Uterus (tissue), 4 donors: ENCODE data around the gene NMT2. TPM values are rescaled to one million over a fixed set of nuclear protein-coding genes. Genes with fewer than 3 reads are reported as not detected.

Experiments used
- DNase-seq, 2 donors: peaks; one replicate each; pipeline ENCODE4 v3.0.0-alpha.2; 2019 to 2020
- H3K27ac ChIP-seq, 2 donors: fragments of 200-600 bp; sonication (generic); 1 replicate in 1 of 2; 2 replicates in 1 of 2; pipeline ENCODE4 v1.5.1; 2016 to 2018
- H3K27me3 ChIP-seq, 2 donors: fragments of 200-600 bp; sonication (generic); one replicate each; pipeline ENCODE4 v1.5.1; 2018 to 2019; ENCODE audit warnings: control low read depth in 1 of 2
- H3K36me3 ChIP-seq, 2 donors: fragments of 200-600 bp; sonication (generic); one replicate each; pipeline ENCODE4 v1.5.1; 2019; ENCODE audit warnings: control low read depth in 1 of 2
- H3K4me1 ChIP-seq, 2 donors: fragments of 200-600 bp; sonication (generic); one replicate each; pipeline ENCODE4 v1.5.1; 2018 to 2019; ENCODE audit warnings: control low read depth in 1 of 2
- H3K4me3 ChIP-seq, 2 donors: fragments of 200-600 bp; sonication (generic); 1 replicate in 1 of 2; 2 replicates in 1 of 2; pipeline ENCODE4 v1.5.1; 2018 to 2019; ENCODE audit warnings: mild to moderate bottlenecking in 1 of 2
- H3K9me3 ChIP-seq, 2 donors: fragments of 200-600 bp; sonication (generic); one replicate each; pipeline ENCODE4 v1.5.1; 2019; ENCODE audit warnings: control low read depth in 1 of 2
- CTCF ChIP-seq, 4 experiments: fragments of 200-600 bp in 2 of 4; fragments of 450-650 bp in 2 of 4; sonication (generic) in 2 of 4; IDR thresholded peaks; one replicate each; pipeline ENCODE4 v1.5.1; 2016 to 2019; ENCODE audit warnings: antibody characterized with exemption in 4 of 4, mild to moderate bottlenecking in 2 of 4, moderate library complexity in 1 of 4
- POLR2A ChIP-seq, 2 donors: fragments of 450-650 bp; IDR thresholded peaks; one replicate each; pipeline ENCODE4 v1.6.1; 2016; ENCODE audit warnings: antibody characterized with exemption in 2 of 2, mild to moderate bottlenecking in 1 of 2, moderate library complexity in 1 of 2
- intact Hi-C: fragments of 100-400 bp; cut with DNase I; formaldehyde crosslinking; loops from one replicate; pipeline ENCODE4 v1.15.1; 2023; ENCODE audit warnings: low total_unique reads
- total RNA-seq, 4 donors: library from RNA; depleted of rRNA in 3 of 4; stranded (reverse); fragments of >200 nt in 3 of 4; gene quantifications; one replicate each; pipeline versions ENCODE4 v1.1.0 to v1.2.4, GENCODE V29; 2014 to 2023
- donor health status: DM: yes; HTN: yes; CAD: no.

NMT2 gene
- total RNA-seq, 4 donors from 2014 or later: 7.4 to 42.7 (median 35.5) TPM

- H3K4me1 ChIP-seq: no peaks in the 10 kb centered on the region
- no peak for TF ChIP-seq POLR2A (IDR thresholded peaks at IDR 0.05)
- TF ChIP-seq CTCF (IDR thresholded peaks at IDR 0.05): no peak
- no peaks in the 10 kb centered on the region for H3K27me3 ChIP-seq
- no peaks in the 10 kb centered on the region for H3K36me3 ChIP-seq
- H3K9me3 ChIP-seq: no peaks in the 10 kb centered on the region
- DNase-seq: no peak
- H3K27ac ChIP-seq: no peak overlapping the region
- no peak overlapping the region for H3K4me3 ChIP-seq
- intact Hi-C loops: no loop called here
These were observed 33.3 kb upstream of the NMT2 start for GRCh38 chr10:15201589-15202300.

- TF ChIP-seq CTCF (IDR thresholded peaks at IDR 0.05) (no peak), POLR2A (IDR thresholded peaks at IDR 0.05) (no peak)
- intact Hi-C loops: no loop called here
- H3K36me3 ChIP-seq: no peaks in the 10 kb centered on the region
- H3K27ac ChIP-seq: peak overlapping the region in 1 of 2 donors; percentile 12
- H3K4me1 ChIP-seq: no peaks in the 10 kb centered on the region
- no peaks in the 10 kb centered on the region for H3K9me3 ChIP-seq
- no peak for DNase-seq
- no peaks in the 10 kb centered on the region for H3K27me3 ChIP-seq
- H3K4me3 ChIP-seq: no peak overlapping the region
These were observed 32.1 kb upstream of the NMT2 start for GRCh38 chr10:15200626-15201025.

GRCh38 chr10:15197911-15198310 lies 29.4 kb upstream of the NMT2 start:
- no peaks in the 10 kb centered on the region for H3K4me1 ChIP-seq
- H3K9me3 ChIP-seq: no peaks in the 10 kb centered on the region
- H3K27ac ChIP-seq: peak overlapping the region in 1 of 2 donors; percentile 6
- intact Hi-C loops: no loop called here
- H3K4me3 ChIP-seq: no peak overlapping the region
- H3K36me3 ChIP-seq: no peaks in the 10 kb centered on the region
- TF ChIP-seq CTCF (IDR thresholded peaks at IDR 0.05): no peak
- no peak for TF ChIP-seq POLR2A (IDR thresholded peaks at IDR 0.05)
- no peak for DNase-seq
- H3K27me3 ChIP-seq: no peaks in the 10 kb centered on the region

GRCh38 chr10:15197276-15197675 lies 28.8 kb upstream of the NMT2 start:
- no peak for DNase-seq
- TF ChIP-seq CTCF (IDR thresholded peaks at IDR 0.05) (no peak), POLR2A (IDR thresholded peaks at IDR 0.05) (no peak)
- H3K4me1 ChIP-seq: no peaks in the 10 kb centered on the region
- intact Hi-C loops: no loop called here
- no peaks in the 10 kb centered on the region for H3K36me3 ChIP-seq
- H3K9me3 ChIP-seq: no peaks in the 10 kb centered on the region
- no peaks in the 10 kb centered on the region for H3K27me3 ChIP-seq
- no peak overlapping the region for H3K4me3 ChIP-seq
- peak overlapping the region in 1 of 2 donors; percentile 6 for H3K27ac ChIP-seq

GRCh38 chr10:15196021-15196834 lies 27.7 kb upstream of the NMT2 start:
- no peaks in the 10 kb centered on the region for H3K9me3 ChIP-seq
- no peaks in the 10 kb centered on the region for H3K27me3 ChIP-seq
- peak; percentile 47 to 63 for DNase-seq
- peak overlapping the region; percentile 46 to 53 for H3K27ac ChIP-seq
- no peak for TF ChIP-seq CTCF (IDR thresholded peaks at IDR 0.05)
- TF ChIP-seq POLR2A (IDR thresholded peaks at IDR 0.05): no peak
- no peaks in the 10 kb centered on the region for H3K36me3 ChIP-seq
- H3K4me3 ChIP-seq: no peak overlapping the region
- H3K4me1 ChIP-seq: no peaks in the 10 kb centered on the region
- intact Hi-C loops: no loop called here
